ENCODE data around the gene ADGRD1.
"Not testable (repeated sequence)": the region's sequence is repeated elsewhere in the genome, so short reads cannot be mapped to it uniquely, and the experiment has no call there.

ADGRD1 gene

DNA sequence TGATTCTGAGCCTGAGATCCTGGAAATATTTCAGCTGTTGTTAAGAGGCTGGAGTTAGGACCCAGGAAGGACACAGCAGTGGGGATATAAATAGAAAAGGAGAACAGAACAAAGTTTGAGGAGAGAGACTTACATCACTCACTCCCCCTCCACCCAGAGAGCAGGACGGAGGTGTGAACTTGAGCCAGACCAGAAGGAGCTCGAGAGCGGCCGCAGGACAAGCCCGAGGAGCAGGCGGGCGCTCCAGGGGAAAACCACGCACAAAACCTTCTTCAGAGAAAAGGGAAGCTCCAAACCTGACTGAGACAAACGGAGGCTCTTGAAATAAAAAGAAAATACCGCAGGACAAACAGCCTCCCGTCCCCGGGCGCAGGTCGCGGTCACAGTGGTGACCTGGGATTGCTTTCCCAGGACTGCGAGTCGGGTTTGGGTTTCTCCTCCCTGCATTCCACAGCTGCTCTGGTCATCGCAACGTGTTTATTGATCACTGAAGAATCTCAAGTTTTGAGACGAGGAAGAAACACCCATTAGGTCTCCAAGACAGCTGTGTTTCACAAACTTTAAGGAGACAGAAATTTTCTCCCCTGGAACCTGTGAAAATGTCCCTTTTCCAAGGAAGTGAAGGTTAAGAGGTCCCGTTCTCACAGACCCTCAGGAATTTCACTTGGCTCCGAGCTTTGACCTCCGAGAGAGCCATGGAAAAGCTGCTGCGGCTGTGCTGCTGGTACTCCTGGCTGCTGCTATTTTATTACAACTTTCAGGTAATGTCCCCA is at the start of gene ADGRD1:
ADGRD1 (plus strand) TSS at position 137 of the 773 bp plus-strand sequence; CDS start at position 696, 559 bp downstream.
- in situ Hi-C loops (cut with HindIII; ENCODE audit: low sequenced_read_pairs) = no loop called here

DNA sequence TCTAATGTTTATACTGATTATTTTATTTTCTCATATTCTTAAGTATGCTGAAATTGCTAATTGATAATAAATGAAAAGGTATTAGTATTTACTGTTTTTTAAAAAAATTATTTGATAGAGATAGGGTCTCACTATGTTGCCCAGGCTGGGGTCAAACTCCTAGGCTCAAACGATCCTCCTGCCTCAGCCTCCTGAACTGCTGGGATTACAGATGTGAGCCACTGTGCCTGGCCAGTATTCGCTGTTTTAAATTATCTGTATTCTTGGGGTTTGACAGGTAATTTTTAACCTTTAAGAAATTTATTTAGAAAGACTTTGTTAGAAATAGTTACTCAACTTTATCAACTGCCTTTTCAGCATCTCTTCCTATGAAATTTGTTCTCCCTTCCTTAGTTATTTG is 49.6 kb upstream of the ADGRD1 start:
- in situ Hi-C loops (cut with HindIII; ENCODE audit: low sequenced_read_pairs) = no loop called here

DNA sequence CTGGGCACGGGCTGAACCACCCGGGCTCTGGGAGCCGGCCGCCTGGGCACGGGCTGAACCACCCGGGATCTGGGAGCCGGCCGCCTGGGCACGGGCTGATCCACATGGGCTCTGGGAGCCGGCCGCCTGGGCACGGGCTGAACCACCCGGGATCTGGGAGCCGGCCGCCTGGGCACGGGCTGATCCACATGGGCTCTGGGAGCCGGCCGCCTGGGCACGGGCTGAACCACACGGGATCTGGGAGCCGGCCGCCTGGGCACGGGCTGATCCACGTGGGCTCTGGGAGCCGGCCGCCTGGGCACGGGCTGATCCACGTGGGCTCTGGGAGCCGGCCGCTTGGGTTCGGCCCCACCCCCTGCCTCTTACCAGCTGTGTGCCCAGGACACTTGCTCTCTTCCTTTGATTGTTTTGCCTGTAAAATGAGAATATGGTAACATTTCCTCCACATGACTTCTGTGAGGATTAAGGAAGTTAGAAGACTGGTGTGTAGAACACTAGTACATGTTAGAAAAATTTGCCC is 48.7 kb upstream of the ADGRD1 start:
- in situ Hi-C loops (cut with HindIII; ENCODE audit: low sequenced_read_pairs) = not testable (repeated sequence)

DNA sequence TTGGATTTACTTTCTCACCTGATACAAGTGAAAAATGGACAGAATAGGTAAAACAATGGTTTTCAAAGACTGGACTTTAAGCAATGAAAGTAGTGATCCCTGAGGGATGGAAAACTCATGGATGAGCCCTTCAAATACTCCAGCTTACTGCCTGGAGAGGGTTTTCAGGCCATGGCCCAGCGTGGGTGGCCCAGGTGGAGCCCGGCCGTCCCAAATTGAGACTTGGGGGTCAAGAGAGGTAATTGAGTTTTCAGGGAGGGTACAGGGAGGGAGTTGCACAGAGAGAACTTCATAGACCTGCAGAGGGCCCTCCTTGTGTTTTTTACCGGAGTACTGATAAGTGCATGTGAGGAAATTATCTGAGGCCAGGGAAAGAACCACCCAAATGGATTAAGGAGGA is 44.6 kb upstream of the ADGRD1 start:
- in situ Hi-C loops (cut with HindIII; ENCODE audit: low sequenced_read_pairs) = no loop called here

DNA sequence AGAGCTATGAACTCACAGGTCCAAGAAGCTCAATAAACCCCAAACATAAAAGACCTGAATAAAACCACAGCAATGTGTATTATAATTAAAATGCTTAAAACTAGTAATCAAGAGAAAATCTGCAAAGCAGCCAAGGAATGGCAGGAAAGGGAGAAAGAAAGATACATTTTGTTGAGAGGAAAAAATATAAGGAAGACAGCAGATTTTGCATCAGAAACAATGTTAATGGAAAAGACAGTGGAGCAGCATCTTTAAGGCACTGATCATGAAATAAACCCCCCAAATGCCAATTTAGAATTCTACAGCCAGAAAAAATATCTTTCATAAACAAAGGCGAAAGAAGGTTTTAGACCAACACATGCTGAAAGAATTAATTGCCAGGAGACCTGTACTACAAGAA is 42.5 kb upstream of the ADGRD1 start:
- in situ Hi-C loops (cut with HindIII; ENCODE audit: low sequenced_read_pairs) = no loop called here

DNA sequence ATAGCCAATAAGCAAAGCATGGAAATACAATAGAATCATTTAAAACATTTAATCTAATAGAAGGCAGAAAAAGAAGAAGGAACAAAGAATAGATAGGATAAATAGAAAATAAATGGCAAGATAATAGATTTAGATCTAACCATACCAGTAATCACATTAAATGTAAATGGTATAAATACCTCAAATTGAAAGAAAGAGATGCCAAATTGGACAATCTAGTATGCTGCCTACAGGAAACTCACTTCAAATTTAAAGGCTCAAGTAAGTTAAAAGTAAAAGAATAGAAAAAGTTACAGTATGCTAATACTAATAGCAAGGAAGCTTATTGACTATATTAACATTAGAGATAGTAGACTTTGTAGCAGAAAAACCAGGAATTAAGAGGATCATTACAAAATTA is 41.8 kb upstream of the ADGRD1 start:
- in situ Hi-C loops (cut with HindIII; ENCODE audit: low sequenced_read_pairs) = no loop called here

DNA sequence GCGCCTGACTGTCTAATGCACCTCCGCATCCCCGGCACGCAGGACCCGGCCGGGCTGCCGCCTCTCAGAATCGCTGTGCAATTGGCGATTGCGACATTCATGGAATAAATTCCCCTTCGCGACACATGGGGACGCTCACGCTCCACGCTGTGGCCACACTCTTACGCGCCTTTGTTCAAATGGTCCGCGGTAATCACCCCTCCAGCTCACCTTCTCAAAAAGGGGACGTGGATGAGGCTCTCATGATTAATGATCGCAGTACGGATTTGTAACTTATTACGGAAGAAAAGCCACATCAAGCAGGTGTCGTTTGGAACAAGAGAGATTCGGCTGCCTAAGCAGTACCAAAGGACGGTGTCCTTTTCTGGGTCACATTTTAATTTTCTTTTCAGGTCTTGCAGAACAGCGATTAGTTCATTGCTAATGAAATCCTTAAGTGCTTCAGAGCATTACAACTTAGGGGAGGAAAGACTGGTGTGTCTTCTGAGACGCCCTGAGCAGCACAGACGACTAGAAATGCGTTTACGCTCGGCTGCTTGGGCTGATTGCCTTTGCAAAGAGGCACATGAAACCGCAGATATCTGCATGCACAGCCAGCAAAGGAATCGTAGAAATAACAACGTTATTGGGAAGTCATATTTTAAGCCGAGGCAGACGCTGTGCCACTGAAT is 37.3 kb upstream of the ADGRD1 start:
- in situ Hi-C loops (cut with HindIII; ENCODE audit: low sequenced_read_pairs) = no loop called here

DNA sequence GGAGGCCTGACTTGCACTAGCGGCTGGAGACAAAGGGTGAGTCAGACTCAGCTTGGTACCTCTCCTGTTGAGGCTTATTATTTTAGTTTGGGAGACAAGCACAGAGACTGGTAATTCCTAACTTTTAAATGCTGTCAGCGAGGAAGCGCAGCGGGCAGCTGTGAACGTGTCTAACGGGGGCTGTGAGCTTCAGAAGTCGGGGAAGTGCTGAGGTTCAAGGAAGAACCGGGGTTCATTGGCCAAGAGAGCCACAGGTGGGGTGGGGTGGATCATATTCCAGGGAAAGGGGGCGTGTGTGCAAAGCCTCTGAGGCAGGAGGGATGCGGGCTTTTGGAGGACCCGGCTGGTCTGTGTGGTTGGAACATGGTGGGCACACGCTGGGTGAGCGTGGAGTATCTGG is 36.1 kb upstream of the ADGRD1 start:
- in situ Hi-C loops (cut with HindIII; ENCODE audit: low sequenced_read_pairs) = no loop called here

DNA sequence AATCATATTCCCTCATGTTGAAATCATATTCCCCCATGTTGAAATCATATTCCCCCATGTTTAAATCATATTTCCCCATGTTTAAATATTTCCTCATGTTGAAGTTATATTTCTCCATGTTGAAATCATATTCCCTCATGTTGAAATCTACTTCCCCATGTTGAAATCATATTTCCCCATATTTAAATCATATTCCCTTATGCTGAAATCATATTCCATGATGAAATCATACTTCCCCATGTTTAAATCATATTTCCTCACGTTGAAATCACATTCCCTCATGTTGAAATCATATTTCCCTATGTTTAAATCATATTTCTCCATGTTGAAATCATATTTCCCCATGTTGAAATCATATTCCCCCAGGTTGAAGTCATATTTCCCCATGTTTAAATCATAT is 34.6 kb upstream of the ADGRD1 start:
- in situ Hi-C loops (cut with HindIII; ENCODE audit: low sequenced_read_pairs) = no loop called here

DNA sequence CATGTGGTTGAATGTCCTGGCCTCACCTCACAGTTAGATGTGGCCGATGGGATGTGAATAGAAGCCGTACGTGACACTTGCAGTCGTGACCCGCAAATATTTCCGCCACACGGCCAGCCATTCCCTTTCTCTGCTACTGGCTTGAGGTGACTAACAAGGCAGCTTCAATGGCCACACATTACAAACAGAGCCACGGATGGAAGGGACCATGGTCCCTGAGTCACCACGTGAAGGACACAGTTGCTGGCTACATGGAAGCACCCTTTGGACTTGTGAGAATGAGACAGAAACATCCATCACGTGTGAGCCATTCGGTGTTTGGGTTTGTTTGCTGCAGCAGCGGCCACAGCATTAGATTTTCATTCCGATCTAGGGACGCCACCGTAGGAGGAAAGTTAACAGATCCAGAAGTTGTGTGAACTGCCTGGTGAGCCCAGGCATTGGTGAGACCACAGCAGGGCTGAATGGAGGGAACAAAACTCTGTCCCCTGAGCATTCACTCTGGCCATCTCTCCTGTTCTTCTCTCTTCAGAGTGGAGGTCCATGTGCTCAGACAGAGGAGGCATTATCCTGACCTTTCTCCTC is 33.5 kb upstream of the ADGRD1 start:
- in situ Hi-C loops (cut with HindIII; ENCODE audit: low sequenced_read_pairs) = no loop called here

DNA sequence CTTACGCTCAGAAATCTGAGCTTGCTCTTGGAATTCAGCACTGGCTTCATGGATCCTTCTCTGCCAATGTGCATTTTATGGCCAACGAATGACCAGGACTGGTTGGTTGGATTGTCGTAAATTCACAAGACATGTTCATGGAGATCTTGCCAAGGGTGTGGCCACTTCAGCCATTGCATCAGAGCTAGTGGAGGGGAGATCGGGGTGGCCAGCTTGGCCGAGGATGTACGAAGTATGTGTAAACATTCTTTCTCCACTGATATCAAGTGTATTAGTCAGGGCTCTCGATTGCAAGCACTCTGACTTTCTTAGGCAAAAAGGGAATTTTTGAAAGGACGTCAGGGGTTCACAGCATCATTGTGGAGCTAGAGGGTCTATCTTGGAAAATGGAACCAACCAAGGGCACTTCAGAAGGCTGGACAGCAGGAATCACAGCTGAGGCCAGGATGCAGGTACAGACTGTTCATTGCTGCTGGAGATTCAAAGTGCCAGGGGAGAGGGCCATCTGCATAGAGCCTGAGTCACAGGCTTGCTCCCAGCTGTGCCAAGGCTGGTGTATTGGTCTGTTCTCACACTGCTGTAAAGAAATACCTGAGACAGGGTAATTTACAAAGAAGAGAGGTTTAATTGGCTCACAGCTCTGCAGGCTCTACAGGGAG is 32.9 kb upstream of the ADGRD1 start:
- in situ Hi-C loops (cut with HindIII; ENCODE audit: low sequenced_read_pairs) = no loop called here

DNA sequence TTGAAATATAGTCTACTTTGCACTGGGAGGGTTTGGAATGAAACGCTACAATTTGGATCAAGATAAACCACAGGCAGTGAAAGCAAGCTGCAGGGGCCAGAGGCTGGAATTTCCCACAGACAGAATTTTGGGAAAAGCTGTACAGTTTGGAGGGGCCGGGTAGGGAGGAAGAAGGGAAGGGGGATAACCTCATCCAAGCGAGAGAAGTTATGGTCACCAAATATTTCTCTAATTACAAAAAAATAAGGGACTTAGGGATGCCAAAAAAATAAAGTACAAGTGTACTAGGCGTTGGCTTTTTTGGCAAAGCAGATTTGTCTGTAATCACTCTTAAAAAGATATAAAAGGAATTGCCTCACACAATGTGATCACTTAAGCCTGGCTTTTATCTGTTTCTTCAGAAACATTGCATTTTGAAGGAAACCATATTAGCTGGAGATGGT is 31.2 kb upstream of the ADGRD1 start:
- in situ Hi-C loops (cut with HindIII; ENCODE audit: low sequenced_read_pairs) = no loop called here

DNA sequence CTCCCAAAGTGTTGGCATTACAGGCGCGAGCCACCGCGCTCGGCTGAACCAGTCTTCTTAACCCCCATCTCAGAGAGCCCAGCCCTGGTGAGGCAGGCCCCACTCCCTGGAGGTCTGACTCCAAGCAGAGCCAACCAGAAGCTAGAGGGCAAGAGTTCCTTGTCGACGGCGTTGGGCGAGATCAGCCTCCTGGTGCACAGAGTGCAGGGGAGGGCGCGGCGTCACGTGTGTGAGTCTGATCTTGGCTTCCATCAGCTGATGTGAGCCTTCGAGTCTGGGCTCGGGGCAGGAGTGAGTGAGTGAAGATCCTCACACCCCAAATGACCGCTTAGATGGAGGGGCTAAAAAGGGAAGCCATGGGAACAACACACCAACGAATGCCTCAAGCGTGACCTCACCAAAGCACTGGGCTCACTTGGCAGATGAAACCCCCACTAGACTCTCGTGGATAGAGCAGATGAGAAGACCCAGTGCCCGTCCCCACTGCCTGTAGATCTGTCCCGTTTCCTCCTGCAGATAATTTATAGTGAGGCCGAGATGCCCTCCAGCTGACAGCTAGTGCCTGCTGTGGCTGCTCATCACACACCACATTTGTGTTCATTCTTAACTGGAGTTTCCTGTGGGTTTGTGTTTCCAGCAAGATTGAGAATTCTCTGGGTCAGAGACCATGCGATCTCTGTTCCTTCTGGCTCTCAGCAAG is 28.6 kb upstream of the ADGRD1 start:
- in situ Hi-C loops (cut with HindIII; ENCODE audit: low sequenced_read_pairs) = no loop called here

DNA sequence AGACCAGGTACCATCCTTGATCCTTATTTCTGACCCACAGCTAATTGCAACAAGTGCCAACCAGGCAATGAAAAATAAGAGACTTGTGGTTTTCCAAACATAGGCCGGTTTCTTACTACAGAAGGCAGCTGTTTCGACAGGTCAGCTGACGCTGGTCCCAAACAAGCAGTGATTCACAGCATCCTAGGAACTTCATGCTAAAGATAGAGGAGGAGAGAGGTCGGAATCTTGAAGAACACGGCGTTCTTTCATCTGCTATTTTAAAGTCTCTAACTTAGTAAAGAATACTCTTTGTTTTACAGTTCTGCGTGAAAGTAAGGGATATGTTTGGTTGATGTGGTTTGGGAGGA is 28.1 kb upstream of the ADGRD1 start:
- in situ Hi-C loops (cut with HindIII; ENCODE audit: low sequenced_read_pairs) = no loop called here

DNA sequence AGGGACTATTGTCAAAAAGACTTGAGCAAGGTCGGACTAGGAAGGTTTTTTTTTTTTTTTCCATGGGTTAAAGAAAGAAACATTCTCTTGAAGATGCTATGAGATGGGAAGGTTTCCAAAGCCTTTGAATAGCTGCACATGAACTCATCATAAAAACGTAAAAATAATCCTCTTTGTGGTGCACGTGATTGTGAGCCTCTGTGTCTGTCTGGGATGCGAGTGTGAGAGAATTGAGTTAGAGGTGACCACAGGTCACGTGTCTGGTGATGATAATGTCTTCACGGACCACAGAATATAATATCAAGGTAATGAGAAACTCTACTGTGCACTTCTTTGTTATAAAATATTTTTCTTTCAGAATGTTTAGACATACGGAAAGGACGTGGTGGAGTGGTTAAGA is 24.3 kb upstream of the ADGRD1 start:
- in situ Hi-C loops (cut with HindIII; ENCODE audit: low sequenced_read_pairs) = no loop called here

DNA sequence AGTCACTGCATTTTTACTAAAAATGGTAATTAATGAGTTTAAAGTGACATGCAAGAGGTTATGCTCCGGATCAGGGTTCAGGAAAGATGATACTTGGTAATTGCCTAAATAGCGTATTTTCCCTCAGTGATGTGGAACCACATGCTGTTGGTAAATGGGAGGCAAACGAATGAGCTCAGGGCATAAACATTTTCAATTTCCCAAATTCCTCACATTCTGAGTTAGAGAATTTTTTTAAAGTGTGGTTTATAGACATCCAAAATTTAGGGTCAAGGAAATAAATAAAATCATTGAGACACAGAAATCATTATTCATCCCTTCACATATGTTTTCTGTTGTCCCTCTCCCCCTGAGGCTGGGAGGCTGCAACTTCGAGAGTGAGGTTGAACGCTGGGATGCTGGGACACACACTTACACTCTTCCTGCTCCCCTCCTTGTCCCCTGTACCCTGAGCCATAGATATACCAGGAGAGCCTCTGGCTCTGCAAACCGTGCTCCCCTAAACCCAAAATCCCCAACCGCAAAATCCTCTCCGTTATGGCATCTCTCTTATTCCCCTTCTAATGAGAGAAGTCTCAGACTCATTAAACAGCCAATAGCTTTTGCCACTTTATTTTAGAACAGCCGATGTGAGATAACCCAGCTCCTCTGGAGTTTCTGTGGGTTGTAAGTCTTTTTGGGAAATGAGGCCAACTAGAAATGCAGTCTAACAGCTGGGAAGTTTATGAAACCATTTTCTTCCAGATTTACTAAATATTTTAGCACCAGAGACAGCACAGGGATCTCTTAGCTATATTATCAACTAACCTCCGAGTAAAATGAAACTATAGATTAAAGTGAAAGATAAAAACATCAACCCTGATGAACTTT is 21.4 kb upstream of the ADGRD1 start:
- in situ Hi-C loops (cut with HindIII; ENCODE audit: low sequenced_read_pairs) = no loop called here

DNA sequence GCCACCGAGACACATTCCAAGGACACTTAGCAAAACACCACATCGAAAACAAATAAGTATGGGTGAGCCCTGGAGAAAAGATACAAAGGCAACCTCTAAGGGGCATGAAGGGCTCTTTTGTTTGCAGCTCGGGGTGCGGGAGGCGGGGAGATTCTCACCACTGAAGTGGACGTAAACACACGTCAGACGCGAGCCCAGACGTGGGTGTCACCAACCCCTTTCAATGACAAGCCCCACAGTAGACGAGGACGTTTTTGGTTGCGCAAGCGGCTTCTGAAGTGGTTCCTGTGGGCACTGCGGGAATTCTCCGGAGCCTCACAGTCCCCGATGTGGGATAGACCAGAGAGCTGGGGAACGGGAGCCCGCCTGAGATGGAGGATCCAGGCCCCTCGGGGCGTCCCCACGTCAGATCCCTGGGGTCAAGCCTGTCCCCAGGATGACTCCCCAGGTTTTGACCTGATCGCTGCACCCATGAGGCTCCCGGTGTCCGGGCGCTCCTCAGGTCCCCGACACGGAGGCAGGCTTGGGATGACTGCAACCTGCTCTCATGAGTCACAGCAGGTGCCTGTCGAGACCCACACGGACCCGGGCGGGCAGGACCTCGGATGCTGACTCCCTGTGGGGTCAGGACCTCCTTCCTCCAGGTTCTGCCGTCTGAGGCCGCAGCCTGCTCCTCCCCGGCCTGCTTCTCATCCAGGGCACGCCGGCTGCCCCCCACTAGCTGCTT is 20.3 kb upstream of the ADGRD1 start:
- in situ Hi-C loops (cut with HindIII; ENCODE audit: low sequenced_read_pairs) = no loop called here

DNA sequence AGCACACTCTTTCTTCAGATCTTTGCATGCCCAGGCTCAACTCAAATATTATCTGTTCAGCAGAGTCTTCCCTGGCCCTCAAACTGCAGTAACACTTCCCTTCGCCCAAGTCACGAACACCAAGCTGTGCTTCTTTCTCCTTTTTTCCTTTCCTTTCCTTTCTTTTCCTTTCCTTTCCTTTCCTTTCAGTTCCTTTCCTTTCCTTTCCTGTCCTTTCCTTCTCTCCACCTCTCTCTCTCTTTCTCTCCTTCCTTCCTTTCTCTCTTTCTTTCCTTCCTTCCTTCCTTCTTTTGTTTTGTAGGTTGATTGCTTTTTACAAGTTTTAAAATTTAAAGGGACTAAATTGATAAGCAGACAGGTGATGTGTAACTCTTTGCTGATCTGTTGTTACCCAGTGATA is 19.0 kb upstream of the ADGRD1 start:
- in situ Hi-C loops (cut with HindIII; ENCODE audit: low sequenced_read_pairs) = no loop called here

DNA sequence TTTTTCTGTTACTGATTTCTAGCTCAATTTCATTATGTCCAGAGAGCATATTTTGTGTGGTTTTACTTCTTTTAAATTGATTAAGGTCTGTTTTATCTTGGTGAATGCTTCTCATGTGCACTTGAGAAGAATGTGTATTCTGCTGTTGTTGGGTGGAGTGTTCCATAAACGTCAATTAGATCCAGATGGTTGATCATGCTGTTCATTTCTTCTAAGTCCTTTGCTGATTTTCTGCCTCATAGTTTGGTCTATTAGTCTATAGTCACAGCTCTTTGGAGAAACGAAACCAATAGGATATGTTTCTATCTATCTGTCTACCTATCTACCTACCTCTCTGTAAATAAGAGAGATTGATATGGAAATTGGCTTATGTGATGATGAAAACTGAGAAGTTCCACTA is 17.1 kb upstream of the ADGRD1 start:
- in situ Hi-C loops (cut with HindIII; ENCODE audit: low sequenced_read_pairs) = no loop called here
